Cardiac muscle cell (in vitro differentiated cells and primary cell): ENCODE data around the gene CTAG1B. TPM values are rescaled to one million over a fixed set of nuclear protein-coding genes. Genes with fewer than 3 reads are reported as not detected.
"Not testable (repeated sequence)": the region's sequence is repeated elsewhere in the genome, so short reads cannot be mapped to it uniquely, and the experiment has no call there.

Experiments
- DNase-seq, 2 donors: peaks; one replicate each; pipeline versions ENCODE4 v3.0.0 to v3.0.0-alpha.2; 2010 to 2017; ENCODE audit warnings: low read depth in 1 of 2, low spot score in 1 of 2
- H3K27ac ChIP-seq: fragments of 200-600 bp; sonication (generic); 2 replicates; pipeline ENCODE4 v1.5.1; 2016
- H3K27me3 ChIP-seq: fragments of 200-600 bp; sonication (generic); 2 replicates; pipeline ENCODE4 v1.6.0; 2016; ENCODE audit warnings: control low read depth
- H3K36me3 ChIP-seq: fragments of 200-600 bp; sonication (generic); 2 replicates; pipeline ENCODE4 v1.5.1; 2016; ENCODE audit warnings: control low read depth
- H3K4me1 ChIP-seq: fragments of 200-600 bp; sonication (generic); 2 replicates; pipeline ENCODE4 v1.8.1; 2017; ENCODE audit warnings: low read depth, mild to moderate bottlenecking, mixed run types
- H3K4me3 ChIP-seq: fragments of 200-600 bp; sonication (generic); 2 replicates; pipeline ENCODE4 v1.5.1; 2016; ENCODE audit warnings: mild to moderate bottlenecking
- H3K9me3 ChIP-seq: fragments of 200-600 bp; sonication (generic); 2 replicates; pipeline ENCODE4 v1.5.1; 2017; ENCODE audit warnings: low read depth, mild to moderate bottlenecking, control low read depth
- polyA plus RNA-seq: library from polyadenylated mRNA; unstranded; fragments of >200 nt; fragmentation: Nextera tagmentation; extraction: Ambion mirVana; gene quantifications from 2 replicates; pipeline ENCODE4 v1.2.1, GENCODE V29; 2016
- total RNA-seq: library from RNA; depleted of rRNA; stranded (reverse); fragments of >200 nt; gene quantifications from 2 replicates; pipeline ENCODE4 v1.2.3, GENCODE V29; 2016
- TF ChIP-seq, protein P1 (sequence below): IDR thresholded peaks from 2 replicates; pipeline ENCODE4 v1.5.1; 2012; ENCODE audit warnings: low read depth, mild to moderate bottlenecking, low read length

The CTAG1B gene
- total RNA-seq (not detected in 2 replicates), polyA plus RNA-seq (not detected in 2 replicates)

DNA sequence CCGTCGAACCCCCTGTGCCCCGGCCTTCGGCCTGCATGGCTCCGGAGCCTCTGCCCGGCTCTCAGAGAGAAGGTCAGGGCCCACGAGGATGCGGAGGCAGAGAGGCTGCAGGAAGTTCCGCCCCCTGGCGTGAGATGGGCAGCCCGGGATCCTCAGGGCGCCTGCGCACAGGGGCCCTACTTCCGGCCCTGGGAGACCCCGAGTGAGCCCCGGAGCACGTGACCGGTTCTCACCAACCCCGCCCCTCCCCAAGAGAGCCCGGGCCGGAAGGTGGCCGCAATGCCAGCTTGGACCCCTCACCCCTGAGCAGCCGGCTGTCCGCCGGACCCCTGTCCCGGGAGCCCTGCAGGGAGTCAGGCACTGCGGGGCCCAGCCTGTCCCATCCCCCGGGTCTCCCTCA lies at the start of gene CTAG1B:
CTAG1B (minus strand) TSS at position 101 of the 400 bp plus-strand sequence; CDS start at position 37, 64 bp downstream.
- not testable (repeated sequence) for H3K4me3 ChIP-seq, H3K27me3 ChIP-seq, H3K36me3 ChIP-seq, H3K27ac ChIP-seq, H3K4me1 ChIP-seq, H3K9me3 ChIP-seq, DNase-seq

DNA sequence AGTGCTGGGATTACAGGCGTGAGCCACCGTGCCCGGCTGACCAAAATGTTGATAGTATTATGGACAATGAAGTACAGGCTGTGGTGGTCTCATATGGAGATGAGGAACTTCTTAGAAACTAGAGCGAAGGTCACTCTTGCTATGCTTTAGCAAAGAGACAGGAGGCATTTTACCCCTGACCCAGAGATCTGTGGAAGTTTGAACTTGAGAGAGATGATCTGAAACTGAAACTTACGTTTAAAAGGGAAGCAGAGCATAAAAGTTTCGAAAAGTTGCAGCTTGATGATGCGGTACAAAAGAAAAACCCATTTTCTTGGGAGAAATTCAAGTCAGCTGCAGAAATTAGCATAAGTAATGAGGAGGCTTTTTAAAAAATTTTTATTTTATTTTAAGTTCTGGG lies 42.8 kb upstream of the CTAG1B start:
- H3K9me3 ChIP-seq = no peaks in the 10 kb centered on the region
- DNase-seq = no peak
- H3K27ac ChIP-seq = no peak overlapping the region
- no peak overlapping the region for H3K4me3 ChIP-seq
- no peaks in the 10 kb centered on the region for H3K36me3 ChIP-seq
- TF ChIP-seq, protein P1, sequence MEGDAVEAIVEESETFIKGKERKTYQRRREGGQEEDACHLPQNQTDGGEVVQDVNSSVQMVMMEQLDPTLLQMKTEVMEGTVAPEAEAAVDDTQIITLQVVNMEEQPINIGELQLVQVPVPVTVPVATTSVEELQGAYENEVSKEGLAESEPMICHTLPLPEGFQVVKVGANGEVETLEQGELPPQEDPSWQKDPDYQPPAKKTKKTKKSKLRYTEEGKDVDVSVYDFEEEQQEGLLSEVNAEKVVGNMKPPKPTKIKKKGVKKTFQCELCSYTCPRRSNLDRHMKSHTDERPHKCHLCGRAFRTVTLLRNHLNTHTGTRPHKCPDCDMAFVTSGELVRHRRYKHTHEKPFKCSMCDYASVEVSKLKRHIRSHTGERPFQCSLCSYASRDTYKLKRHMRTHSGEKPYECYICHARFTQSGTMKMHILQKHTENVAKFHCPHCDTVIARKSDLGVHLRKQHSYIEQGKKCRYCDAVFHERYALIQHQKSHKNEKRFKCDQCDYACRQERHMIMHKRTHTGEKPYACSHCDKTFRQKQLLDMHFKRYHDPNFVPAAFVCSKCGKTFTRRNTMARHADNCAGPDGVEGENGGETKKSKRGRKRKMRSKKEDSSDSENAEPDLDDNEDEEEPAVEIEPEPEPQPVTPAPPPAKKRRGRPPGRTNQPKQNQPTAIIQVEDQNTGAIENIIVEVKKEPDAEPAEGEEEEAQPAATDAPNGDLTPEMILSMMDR = no peak
- H3K4me1 ChIP-seq = no peaks in the 10 kb centered on the region
- H3K27me3 ChIP-seq = no peaks in the 10 kb centered on the region

DNA sequence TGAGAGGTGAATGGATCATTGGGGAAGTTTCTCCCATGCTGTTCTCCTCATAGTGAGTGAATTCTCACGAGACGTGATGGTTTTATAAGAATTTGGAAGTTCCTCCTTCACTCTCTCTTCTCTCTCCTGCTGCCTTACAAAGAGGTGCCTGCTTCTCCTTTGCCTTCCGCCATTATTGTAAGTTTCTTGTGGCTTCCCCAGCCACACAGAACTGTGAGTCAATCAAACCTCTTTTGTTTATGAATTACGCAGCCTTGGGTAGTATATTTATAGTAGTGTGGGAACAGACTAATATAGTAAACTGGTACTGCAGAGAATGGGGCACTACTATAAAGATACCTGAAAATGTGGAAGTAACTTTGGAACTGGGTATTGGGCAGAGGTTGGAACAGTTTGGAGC lies 42.1 kb upstream of the CTAG1B start:
- no peak overlapping the region for H3K27ac ChIP-seq
- H3K36me3 ChIP-seq = no peaks in the 10 kb centered on the region
- no peaks in the 10 kb centered on the region for H3K27me3 ChIP-seq
- TF ChIP-seq, protein P1 = no peak
- no peak for DNase-seq
- no peaks in the 10 kb centered on the region for H3K4me1 ChIP-seq
- H3K4me3 ChIP-seq = no peak overlapping the region
- no peaks in the 10 kb centered on the region for H3K9me3 ChIP-seq

DNA sequence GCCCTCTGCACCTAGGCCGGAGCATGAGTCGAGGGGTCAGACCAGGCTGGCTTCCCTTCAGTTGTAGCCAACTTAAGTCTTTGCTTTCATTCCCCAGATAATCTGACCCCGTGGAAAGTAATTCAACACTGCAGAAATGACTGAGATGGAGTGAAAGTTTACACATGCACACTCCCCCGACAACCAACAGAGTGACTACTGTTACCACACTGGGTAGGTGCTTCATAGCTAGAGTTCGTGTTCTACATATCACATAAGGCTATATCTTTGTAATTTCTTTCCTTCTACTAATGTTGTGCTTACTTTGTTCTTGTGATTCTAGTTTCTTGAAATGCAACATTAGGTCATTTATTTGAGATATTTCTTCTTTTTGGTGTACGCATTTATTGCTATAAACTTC lies 41.5 kb upstream of the CTAG1B start:
- no peaks in the 10 kb centered on the region for H3K27me3 ChIP-seq
- no peaks in the 10 kb centered on the region for H3K36me3 ChIP-seq
- H3K4me3 ChIP-seq = no peak overlapping the region
- H3K4me1 ChIP-seq = no peaks in the 10 kb centered on the region
- no peaks in the 10 kb centered on the region for H3K9me3 ChIP-seq
- no peak for DNase-seq
- TF ChIP-seq, protein P1 = no peak
- H3K27ac ChIP-seq = no peak overlapping the region

DNA sequence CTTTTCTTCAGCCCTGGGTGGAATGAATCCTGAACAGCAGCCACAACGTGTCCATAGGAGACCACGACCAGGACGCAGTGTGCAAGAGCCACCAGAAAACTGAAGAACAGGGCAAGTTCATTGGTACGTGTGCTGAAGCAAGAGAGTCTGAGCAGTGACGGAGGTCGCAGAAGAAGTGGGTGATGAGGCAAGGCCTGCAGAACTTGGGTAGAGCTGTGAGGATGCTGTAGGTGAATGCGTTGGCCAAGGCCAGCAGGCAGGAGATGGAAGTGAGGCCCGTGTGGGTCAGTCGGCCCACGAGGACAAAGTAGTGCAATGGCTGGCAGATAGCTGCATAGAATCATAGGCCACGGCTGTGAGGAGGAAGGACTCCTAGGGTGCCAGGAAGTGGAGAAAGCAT lies 39.9 kb upstream of the CTAG1B start:
- no peak overlapping the region for H3K27ac ChIP-seq

DNA sequence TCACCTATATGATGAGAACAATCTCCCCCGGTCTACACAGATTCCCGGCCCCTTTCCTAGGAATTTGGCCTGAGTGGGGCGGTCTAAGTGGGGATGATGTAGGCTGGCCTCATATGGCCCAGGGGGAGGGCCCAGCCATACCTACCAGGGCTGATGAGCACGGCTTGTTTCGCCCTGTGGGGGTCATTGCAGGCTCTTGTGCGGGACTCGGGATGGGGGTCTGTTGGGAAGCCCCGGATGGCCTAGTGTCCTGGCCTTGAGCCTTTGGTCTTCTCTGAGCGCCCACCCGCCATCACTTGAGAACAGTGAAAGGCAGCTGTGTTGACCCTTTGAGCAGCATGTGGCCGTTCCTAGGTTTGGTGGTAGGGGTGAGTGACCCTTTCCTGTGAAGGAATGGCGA lies 39.1 kb upstream of the CTAG1B start:
- H3K9me3 ChIP-seq = no peaks in the 10 kb centered on the region
- H3K4me3 ChIP-seq = no peak overlapping the region
- H3K36me3 ChIP-seq = no peaks in the 10 kb centered on the region
- H3K4me1 ChIP-seq = no peaks in the 10 kb centered on the region
- TF ChIP-seq, protein P1 = no peak
- no peaks in the 10 kb centered on the region for H3K27me3 ChIP-seq
- no peak for DNase-seq
- H3K27ac ChIP-seq = no peak overlapping the region

More for the DNA sequence above, 39.9 kb upstream of the CTAG1B start:
- Histone ChIP-seq H3K9me3 (no peaks in the 10 kb centered on the region), H3K4me1 (no peaks in the 10 kb centered on the region), H3K27me3 (no peaks in the 10 kb centered on the region), H3K36me3 (no peaks in the 10 kb centered on the region), H3K4me3 (no peak overlapping the region)
- TF ChIP-seq, protein P1 = no peak
- no peak for DNase-seq
